Nephron (organoid): ENCODE measurements around the gene STOML2.

Experiments
- H3K27ac Mint-ChIP-seq, 3 experiments: 2 replicates each; pipeline ENCODE4 v1.8.0; 2020; ENCODE audit warnings: mixed read lengths in 3 of 3, mild to moderate bottlenecking in 2 of 3, moderate library complexity in 1 of 3
- H3K27me3 Mint-ChIP-seq: 2 replicates; pipeline ENCODE4 v1.8.0; 2021; ENCODE audit warnings: low read depth, mild to moderate bottlenecking, moderate library complexity, mixed read lengths
- H3K36me3 Mint-ChIP-seq: 2 replicates; pipeline ENCODE4 v1.8.0; 2020; ENCODE audit warnings: low read depth, mixed read lengths
- H3K4me1 Mint-ChIP-seq: 2 replicates; pipeline ENCODE4 v1.8.0; 2020; ENCODE audit warnings: mixed read lengths
- H3K4me3 Mint-ChIP-seq, 3 experiments: 2 replicates each; pipeline ENCODE4 v1.8.0; 2020; ENCODE audit warnings: mild to moderate bottlenecking in 3 of 3, mixed read lengths in 3 of 3, moderate library complexity in 2 of 3
- H3K9me3 Mint-ChIP-seq: 2 replicates; pipeline ENCODE4 v1.8.0; 2020; ENCODE audit warnings: mixed read lengths
- CTCF ChIP-seq, 3 experiments: fragments of 200-600 bp; sonication (generic); IDR thresholded peaks; one replicate each; pipeline ENCODE4 v1.5.0; 2021; ENCODE audit warnings: antibody characterized with exemption in 3 of 3; ENCODE audit not compliant: unreplicated experiment in 3 of 3

STOML2 gene

GRCh38 chr9:35078066-35078465 is 24.9 kb downstream of the STOML2 start:
- Mint-ChIP-seq H3K4me1 (peaks cover 26% of the 10 kb centered on the region), H3K4me3 (peak overlapping the region; percentile 93 to 96 (median 94)), H3K9me3 (no peaks in the 10 kb centered on the region), H3K27ac (peak overlapping the region in 2 of 3 experiments; percentile 21 to 93), H3K36me3 (peaks cover 24% of the 10 kb centered on the region), H3K27me3 (no peaks in the 10 kb centered on the region)
- TF ChIP-seq CTCF (IDR thresholded peaks at IDR 0.05; ENCODE audit: unreplicated experiment in 3 of 3) = no peak

GRCh38 chr9:35076848-35077247 is 26.1 kb downstream of the STOML2 start:
- Mint-ChIP-seq H3K27ac (no peak overlapping the region), H3K4me1 (peaks cover 31% of the 10 kb centered on the region), H3K27me3 (no peaks in the 10 kb centered on the region), H3K9me3 (no peaks in the 10 kb centered on the region), H3K4me3 (peak overlapping the region; percentile 93 to 96 (median 94)), H3K36me3 (peaks cover 27% of the 10 kb centered on the region)
- TF ChIP-seq CTCF (IDR thresholded peaks at IDR 0.05; ENCODE audit: unreplicated experiment in 3 of 3) = no peak

- Mint-ChIP-seq H3K9me3 (no peaks in the 10 kb centered on the region), H3K4me3 (no peak overlapping the region), H3K36me3 (peaks cover 28% of the 10 kb centered on the region), H3K27me3 (no peaks in the 10 kb centered on the region), H3K27ac (no peak overlapping the region), H3K4me1 (peaks cover 43% of the 10 kb centered on the region)
- no peak for TF ChIP-seq CTCF (IDR thresholded peaks at IDR 0.05; ENCODE audit: unreplicated experiment in 3 of 3)
Observed at GRCh38 chr9:35075358-35075757, 27.6 kb downstream of the STOML2 start.

- Mint-ChIP-seq H3K27me3 (no peaks in the 10 kb centered on the region), H3K4me1 (peaks cover 43% of the 10 kb centered on the region), H3K9me3 (no peaks in the 10 kb centered on the region), H3K36me3 (peaks cover 32% of the 10 kb centered on the region), H3K4me3 (peak overlapping the region in 2 of 3 experiments; percentile 13 to 14), H3K27ac (peak overlapping the region in 2 of 3 experiments; percentile 34 to 46)
- TF ChIP-seq CTCF (IDR thresholded peaks at IDR 0.05; ENCODE audit: unreplicated experiment in 3 of 3) = no peak
Observed at GRCh38 chr9:35074791-35075190, 28.1 kb downstream of the STOML2 start.

GRCh38 chr9:35074141-35074540 is 28.8 kb downstream of the STOML2 start:
- Mint-ChIP-seq H3K4me3 (no peak overlapping the region), H3K36me3 (peaks cover 32% of the 10 kb centered on the region), H3K4me1 (peaks cover 48% of the 10 kb centered on the region), H3K27ac (peak overlapping the region in 2 of 3 experiments; percentile 46 to 51), H3K27me3 (no peaks in the 10 kb centered on the region), H3K9me3 (no peaks in the 10 kb centered on the region)
- TF ChIP-seq CTCF (IDR thresholded peaks at IDR 0.05; ENCODE audit: unreplicated experiment in 3 of 3) = no peak

GRCh38 chr9:35073279-35073612 is 29.7 kb downstream of the STOML2 start:
- no peak for TF ChIP-seq CTCF (IDR thresholded peaks at IDR 0.05; ENCODE audit: unreplicated experiment in 3 of 3)
- Mint-ChIP-seq H3K27me3 (no peaks in the 10 kb centered on the region), H3K4me3 (peak overlapping the region; percentile 85 to 90 (median 90)), H3K27ac (peak overlapping the region; percentile 92 to 97 (median 96)), H3K4me1 (peaks cover 49% of the 10 kb centered on the region), H3K9me3 (no peaks in the 10 kb centered on the region), H3K36me3 (peaks cover 39% of the 10 kb centered on the region)
